ENCODE measurements around the gene MAP7D3. TPM values are rescaled to one million over a fixed set of nuclear protein-coding genes. Genes with fewer than 3 reads are reported as not detected.
A peak's percentile ranks its signal among the peaks of the same experiment; 100 is the strongest.

MAP7D3 gene
- total and polyA plus RNA-seq, 2 donors = 10.8 to 15.9 TPM

DNA sequence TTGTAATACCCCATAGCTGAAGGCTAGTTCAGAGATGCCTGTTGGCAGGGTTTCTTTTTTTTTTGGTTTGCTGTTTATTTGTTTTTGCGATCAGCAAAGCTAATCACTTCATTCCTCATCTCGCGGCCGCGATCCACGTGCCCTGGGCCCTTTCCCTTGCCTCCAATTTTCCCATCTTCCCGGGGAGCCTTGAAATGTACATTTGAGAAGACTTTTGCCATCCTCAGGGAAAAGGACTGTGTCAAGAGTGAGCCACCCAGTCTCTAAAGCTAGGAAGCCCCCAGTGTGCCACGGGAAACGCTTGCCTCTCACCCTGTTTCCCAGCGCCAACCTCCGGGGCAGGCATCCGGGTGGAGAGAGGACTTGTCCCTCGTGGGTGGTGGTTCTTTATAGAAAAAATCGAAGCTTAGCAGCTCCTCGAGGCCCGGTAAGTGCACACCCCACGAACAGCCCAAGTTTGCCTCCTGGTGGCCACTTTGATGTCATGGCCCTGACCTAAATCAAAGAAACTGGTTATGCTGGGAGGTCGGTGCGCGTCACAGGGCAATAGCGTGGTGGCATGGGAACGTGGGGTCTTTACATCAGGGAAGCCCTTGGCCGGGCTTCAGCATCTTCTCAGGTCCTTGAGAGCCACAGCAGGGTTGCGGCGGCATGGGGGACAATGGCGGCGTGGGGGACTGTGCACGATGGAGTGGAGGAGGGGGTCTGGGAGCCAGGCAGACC is 42.0 kb downstream of the MAP7D3 start:
- Histone ChIP-seq H3K4me1 (ENCODE audit: insufficient read depth) (no peaks in the 10 kb centered on the region), H3K4me3 (ENCODE audit: low read depth, low read length) (no peak overlapping the region)

DNA sequence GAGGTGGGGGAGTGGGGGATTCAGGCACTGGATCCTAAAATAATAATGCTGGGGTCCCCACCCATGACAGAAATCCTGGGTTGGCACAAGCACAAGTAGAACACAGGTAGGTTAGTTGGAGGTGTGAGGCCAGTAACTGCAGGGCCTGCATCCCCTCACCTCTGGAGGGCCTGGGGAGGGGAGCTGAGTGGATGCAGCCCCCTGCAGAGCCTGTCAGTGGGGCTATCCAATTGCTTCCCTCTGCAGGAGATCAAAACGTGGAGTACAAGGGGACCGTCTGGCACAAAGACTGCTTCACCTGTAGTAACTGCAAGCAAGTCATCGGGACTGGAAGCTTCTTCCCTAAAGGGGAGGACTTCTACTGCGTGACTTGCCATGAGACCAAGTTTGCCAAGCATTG is 43.7 kb downstream of the MAP7D3 start:
- peaks cover 3% of the 10 kb centered on the region for H3K36me3 ChIP-seq (ENCODE audit: insufficient read depth)
- no peak for DNase-seq (ENCODE audit: extremely low spot score)
- H3K27ac ChIP-seq (ENCODE audit: low read depth) = no peak overlapping the region
- H3K4me1 ChIP-seq (ENCODE audit: insufficient read depth) = no peaks in the 10 kb centered on the region
- WGBS = 57% methylated on average over 4 of the region's 4 CpGs
- H3K4me3 ChIP-seq (ENCODE audit: low read depth, low read length) = no peak overlapping the region

More for the DNA sequence above, 42.0 kb downstream of the MAP7D3 start:
- H3K27ac ChIP-seq (ENCODE audit: low read depth) = peak overlapping the region; percentile 69
- no peak for DNase-seq (ENCODE audit: extremely low spot score)
- peaks cover 3% of the 10 kb centered on the region for H3K36me3 ChIP-seq (ENCODE audit: insufficient read depth)
- 30% methylated on average over 28 of the region's 28 CpGs for WGBS

DNA sequence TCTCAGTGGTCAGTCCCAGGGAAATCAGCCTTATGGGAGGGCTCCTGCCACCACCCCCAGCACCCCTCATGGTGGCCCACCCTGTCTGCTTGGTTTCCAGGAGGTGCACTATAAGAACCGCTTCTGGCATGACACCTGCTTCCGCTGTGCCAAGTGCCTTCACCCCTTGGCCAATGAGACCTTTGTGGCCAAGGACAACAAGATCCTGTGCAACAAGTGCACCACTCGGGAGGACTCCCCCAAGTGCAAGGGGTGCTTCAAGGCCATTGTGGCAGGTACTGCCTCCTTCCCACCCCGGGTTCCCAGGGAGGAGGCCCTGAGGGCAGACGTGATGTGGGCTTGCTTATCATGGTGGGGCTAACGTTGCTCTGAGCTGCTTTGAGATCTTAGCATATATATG is 44.3 kb downstream of the MAP7D3 start:
- H3K4me1 ChIP-seq (ENCODE audit: insufficient read depth) = no peaks in the 10 kb centered on the region
- WGBS = 61% methylated on average over 6 of the region's 6 CpGs
- H3K27ac ChIP-seq (ENCODE audit: low read depth) = no peak overlapping the region
- H3K4me3 ChIP-seq (ENCODE audit: low read depth, low read length) = no peak overlapping the region
- H3K36me3 ChIP-seq (ENCODE audit: insufficient read depth) = peaks cover 3% of the 10 kb centered on the region
- DNase-seq (ENCODE audit: extremely low spot score) = no peak

GRCh38 chrX:136205882-136206380 is 45.3 kb downstream of the MAP7D3 start:
- no peak for DNase-seq (ENCODE audit: extremely low spot score)

DNA sequence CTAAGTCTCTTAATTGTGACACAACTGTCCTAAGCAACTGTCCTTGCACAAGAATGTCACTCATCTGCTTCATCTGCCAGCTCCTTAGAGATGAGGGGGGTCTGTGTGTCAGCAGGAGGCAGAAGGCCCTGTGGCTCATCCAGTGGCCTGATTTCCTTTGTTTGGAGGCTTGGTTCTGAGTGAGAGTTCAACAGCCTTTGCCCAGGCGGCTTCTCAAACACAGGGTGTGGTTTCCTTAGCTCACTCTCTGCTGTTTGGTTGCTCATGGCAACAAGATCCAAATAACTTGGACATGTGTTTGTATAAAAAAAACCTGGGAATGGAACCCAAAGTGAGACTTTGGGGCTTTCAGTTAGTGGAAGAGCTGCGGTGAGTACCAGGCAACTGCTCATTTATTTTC is 46.6 kb downstream of the MAP7D3 start:
- no peaks in the 10 kb centered on the region for H3K36me3 ChIP-seq (ENCODE audit: insufficient read depth)
- 10% methylated on average over 2 of the region's 2 CpGs for WGBS
- H3K27ac ChIP-seq (ENCODE audit: low read depth) = no peak overlapping the region
- DNase-seq (ENCODE audit: extremely low spot score) = no peak
- H3K4me3 ChIP-seq (ENCODE audit: low read depth, low read length) = no peak overlapping the region
- no peaks in the 10 kb centered on the region for H3K4me1 ChIP-seq (ENCODE audit: insufficient read depth)

More at GRCh38 chrX:136205882-136206380, 45.3 kb downstream of the MAP7D3 start:
- H3K4me3 ChIP-seq (ENCODE audit: low read depth, low read length) = no peak overlapping the region
- peaks cover 3% of the 10 kb centered on the region for H3K36me3 ChIP-seq (ENCODE audit: insufficient read depth)
- 64% methylated on average over 8 of the region's 8 CpGs for WGBS
- H3K4me1 ChIP-seq (ENCODE audit: insufficient read depth) = no peaks in the 10 kb centered on the region
- no peak overlapping the region for H3K27ac ChIP-seq (ENCODE audit: low read depth)

GRCh38 chrX:136203951-136204350 is 47.2 kb downstream of the MAP7D3 start:
- Histone ChIP-seq H3K4me3 (ENCODE audit: low read depth, low read length) (no peak overlapping the region), H3K36me3 (ENCODE audit: insufficient read depth) (no peaks in the 10 kb centered on the region), H3K4me1 (ENCODE audit: insufficient read depth) (no peaks in the 10 kb centered on the region), H3K27ac (ENCODE audit: low read depth) (no peak overlapping the region)
- WGBS = 19% methylated on average over 3 of the region's 3 CpGs
- no peak for DNase-seq (ENCODE audit: extremely low spot score)

- no peaks in the 10 kb centered on the region for H3K36me3 ChIP-seq (ENCODE audit: insufficient read depth)
- H3K4me1 ChIP-seq (ENCODE audit: insufficient read depth) = no peaks in the 10 kb centered on the region
- DNase-seq (ENCODE audit: extremely low spot score) = no peak
- H3K4me3 ChIP-seq (ENCODE audit: low read depth, low read length) = no peak overlapping the region
- no peak overlapping the region for H3K27ac ChIP-seq (ENCODE audit: low read depth)
Observed at GRCh38 chrX:136203438-136203837, 47.8 kb downstream of the MAP7D3 start.

DNA sequence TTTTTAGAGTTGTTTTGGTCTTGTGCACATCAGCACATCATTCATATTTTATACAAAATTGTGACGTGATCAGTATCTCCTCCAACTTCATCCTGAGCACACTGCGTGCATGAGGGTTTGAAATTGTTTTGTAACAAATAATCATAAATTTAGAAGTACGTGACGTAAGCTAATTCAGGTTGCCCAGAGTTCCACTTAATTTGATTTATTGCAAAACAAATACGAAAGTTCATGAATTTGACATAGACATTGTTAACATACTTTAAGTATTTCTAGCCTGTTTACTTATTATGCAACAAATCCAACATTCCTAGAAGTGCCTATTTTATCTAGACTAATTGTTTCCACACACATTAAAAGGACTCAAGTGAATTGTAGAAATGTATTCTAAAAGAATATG is 48.3 kb downstream of the MAP7D3 start:
- no peak overlapping the region for H3K4me3 ChIP-seq (ENCODE audit: low read depth, low read length)
- WGBS = 22% methylated on average over 5 of the region's 5 CpGs
- no peak overlapping the region for H3K27ac ChIP-seq (ENCODE audit: low read depth)

DNA sequence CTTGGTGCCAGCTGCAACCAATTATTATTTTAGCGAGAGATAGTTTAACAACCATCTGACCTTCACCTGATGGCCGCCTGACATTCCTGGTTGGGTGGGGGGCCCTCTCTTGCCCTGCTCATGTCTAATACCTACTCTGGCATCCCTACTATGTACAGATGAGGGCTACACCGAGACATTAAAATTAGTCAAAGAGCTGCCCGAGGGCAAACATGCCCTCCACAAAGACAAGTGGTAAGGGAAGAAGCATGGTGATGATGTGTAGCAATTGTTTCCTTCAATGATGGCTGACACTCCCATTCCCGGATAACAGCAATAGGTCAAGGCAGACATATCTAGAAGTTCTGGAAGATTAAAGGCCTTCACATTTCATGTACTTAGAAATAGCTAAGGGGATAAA is 49.6 kb downstream of the MAP7D3 start:
- H3K4me1 ChIP-seq (ENCODE audit: insufficient read depth) = no peaks in the 10 kb centered on the region
- WGBS = 54% methylated on average over 5 of the region's 5 CpGs
- no peaks in the 10 kb centered on the region for H3K36me3 ChIP-seq (ENCODE audit: insufficient read depth)
- H3K4me3 ChIP-seq (ENCODE audit: low read depth, low read length) = no peak overlapping the region
- no peak overlapping the region for H3K27ac ChIP-seq (ENCODE audit: low read depth)
- no peak for DNase-seq (ENCODE audit: extremely low spot score)

More for the DNA sequence above, 48.3 kb downstream of the MAP7D3 start:
- H3K4me1 ChIP-seq (ENCODE audit: insufficient read depth) = no peaks in the 10 kb centered on the region
- no peak for DNase-seq (ENCODE audit: extremely low spot score)
- no peaks in the 10 kb centered on the region for H3K36me3 ChIP-seq (ENCODE audit: insufficient read depth)

DNA sequence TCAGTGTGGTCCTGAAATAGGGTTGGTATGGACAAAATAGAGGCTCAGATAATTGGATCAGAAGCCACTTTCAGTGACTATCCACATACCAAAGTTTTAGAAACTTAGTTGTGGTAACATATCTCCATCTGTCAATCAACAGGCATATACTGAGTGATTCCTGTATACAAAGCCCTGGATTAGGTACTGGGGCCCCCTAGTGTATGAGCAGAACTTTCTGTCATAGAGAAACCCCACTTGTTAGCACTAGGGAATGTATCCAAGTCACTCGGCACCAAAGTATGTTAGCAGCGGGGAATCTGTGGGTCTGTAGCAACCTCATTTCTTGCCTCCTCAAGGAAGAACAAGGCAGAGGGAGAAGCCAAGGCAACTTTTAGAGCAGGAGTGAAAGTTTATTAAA is 50.7 kb downstream of the MAP7D3 start:
- H3K36me3 ChIP-seq (ENCODE audit: insufficient read depth) = no peaks in the 10 kb centered on the region
- WGBS = 22% methylated on average over 2 of the region's 2 CpGs
- no peaks in the 10 kb centered on the region for H3K4me1 ChIP-seq (ENCODE audit: insufficient read depth)
- no peak for DNase-seq (ENCODE audit: extremely low spot score)
- no peak overlapping the region for H3K27ac ChIP-seq (ENCODE audit: low read depth)
- no peak overlapping the region for H3K4me3 ChIP-seq (ENCODE audit: low read depth, low read length)

DNA sequence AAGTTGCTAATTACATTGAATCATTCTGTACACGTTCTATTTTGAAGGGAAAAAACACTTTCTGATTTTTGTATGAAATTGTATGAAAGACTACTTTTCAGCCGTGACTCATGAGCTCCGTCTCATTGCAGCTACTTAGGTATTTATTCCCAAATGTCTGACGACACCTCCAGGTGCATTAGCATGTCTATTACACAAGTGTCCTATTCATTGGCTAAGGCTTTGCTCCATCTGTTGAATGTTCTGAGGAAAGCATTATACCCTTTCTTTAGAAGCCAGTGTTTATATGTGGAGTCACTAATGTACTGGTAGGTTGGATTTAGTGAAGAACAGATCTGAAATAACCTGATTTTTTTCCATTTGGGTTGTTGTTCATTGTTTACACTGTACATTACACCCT is 51.8 kb downstream of the MAP7D3 start:
- H3K4me3 ChIP-seq (ENCODE audit: low read depth, low read length) = no peak overlapping the region
- 40% methylated on average over 4 of the region's 4 CpGs for WGBS

DNA sequence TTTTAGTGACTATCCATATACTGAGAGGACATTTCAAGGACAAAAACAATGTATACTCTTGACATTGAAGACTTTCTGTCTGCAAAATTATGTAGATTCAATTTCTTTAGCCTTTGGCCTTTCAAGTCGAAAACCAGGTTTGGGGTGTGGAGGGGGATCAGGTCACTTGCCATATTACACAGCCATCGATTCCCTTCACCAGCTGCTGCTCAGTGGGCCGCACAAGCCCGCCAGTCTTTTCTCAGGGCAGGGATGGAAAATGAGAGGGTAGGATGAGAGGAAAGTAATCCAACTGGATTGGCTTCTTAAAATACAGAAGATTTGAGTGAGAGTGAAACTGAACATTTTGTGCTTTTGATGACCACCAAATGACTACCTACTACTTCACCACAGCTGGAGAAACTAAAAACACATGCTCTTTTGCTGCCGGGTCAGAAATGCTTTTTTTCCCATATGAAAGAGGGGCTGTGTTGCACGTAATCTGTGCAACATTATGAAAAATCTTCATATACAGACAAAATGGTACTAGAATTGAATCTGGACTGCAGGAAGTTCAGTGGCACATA is 52.4 kb downstream of the MAP7D3 start:
- peak overlapping the region; percentile 18 for H3K27ac ChIP-seq (ENCODE audit: low read depth)
- WGBS = 43% methylated on average over 6 of the region's 6 CpGs
- no peaks in the 10 kb centered on the region for H3K4me1 ChIP-seq (ENCODE audit: insufficient read depth)

More for the DNA sequence above, 51.8 kb downstream of the MAP7D3 start:
- H3K27ac ChIP-seq (ENCODE audit: low read depth) = no peak overlapping the region
- H3K36me3 ChIP-seq (ENCODE audit: insufficient read depth) = no peaks in the 10 kb centered on the region
- no peak for DNase-seq (ENCODE audit: extremely low spot score)
- no peaks in the 10 kb centered on the region for H3K4me1 ChIP-seq (ENCODE audit: insufficient read depth)

GRCh38 chrX:136198010-136198409 is 53.2 kb downstream of the MAP7D3 start:
- Histone ChIP-seq H3K36me3 (ENCODE audit: insufficient read depth) (no peaks in the 10 kb centered on the region), H3K4me3 (ENCODE audit: low read depth, low read length) (peak overlapping the region; percentile 22), H3K27ac (ENCODE audit: low read depth) (no peak overlapping the region), H3K4me1 (ENCODE audit: insufficient read depth) (no peaks in the 10 kb centered on the region)
- no peak for DNase-seq (ENCODE audit: extremely low spot score)

More for the DNA sequence above, 52.4 kb downstream of the MAP7D3 start:
- peak overlapping the region; percentile 22 for H3K4me3 ChIP-seq (ENCODE audit: low read depth, low read length)
- DNase-seq (ENCODE audit: extremely low spot score) = no peak
- no peaks in the 10 kb centered on the region for H3K36me3 ChIP-seq (ENCODE audit: insufficient read depth)

GRCh38 chrX:136196691-136197155 is 54.5 kb downstream of the MAP7D3 start:
- Histone ChIP-seq H3K36me3 (ENCODE audit: insufficient read depth) (no peaks in the 10 kb centered on the region), H3K27ac (ENCODE audit: low read depth) (no peak overlapping the region), H3K4me1 (ENCODE audit: insufficient read depth) (no peaks in the 10 kb centered on the region), H3K4me3 (ENCODE audit: low read depth, low read length) (no peak overlapping the region)
- 30% methylated on average over 7 of the region's 7 CpGs for WGBS
- no peak for DNase-seq (ENCODE audit: extremely low spot score)

Data from urinary bladder (tissue), 4 donors.